Astrocyte (in vitro differentiated cells and primary cell): ENCODE measurements around the gene WNT3. TPM values are rescaled to one million over a fixed set of nuclear protein-coding genes. Genes with fewer than 3 reads are reported as not detected.

Experiments
- DNase-seq: peaks from one replicate; pipeline ENCODE4 v3.0.0-alpha.2; 2010; ENCODE audit warnings: low read depth
- FAIRE-seq: peaks from 2 replicates; lab custom pipeline; 2011; peaks lifted over from hg19 to GRCh38; lab: Jason Lieb, UNC
- H2AFZ ChIP-seq: 2 replicates; pipeline ENCODE4 v1.6.0; 2012; ENCODE audit warnings: low read depth, low read length, inconsistent platforms
- H3K27ac ChIP-seq: 2 replicates; pipeline ENCODE4 v1.5.1; 2011; ENCODE audit warnings: low read depth, low read length, inconsistent platforms
- H3K27me3 ChIP-seq: 2 replicates; pipeline ENCODE4 v1.6.0; 2011; ENCODE audit warnings: low read length, inconsistent platforms; ENCODE audit not compliant: insufficient read depth
- H3K36me3 ChIP-seq: 2 replicates; pipeline ENCODE4 v1.5.1; 2011; ENCODE audit warnings: low read length, inconsistent platforms; ENCODE audit not compliant: insufficient read depth
- H3K4me1 ChIP-seq: 2 replicates; pipeline ENCODE4 v1.5.1; 2011; ENCODE audit warnings: low read length, inconsistent platforms; ENCODE audit not compliant: insufficient read depth
- H3K4me2 ChIP-seq: 2 replicates; pipeline ENCODE4 v1.6.0; 2012; ENCODE audit warnings: low read length, inconsistent platforms
- H3K4me3 ChIP-seq: 2 replicates; pipeline ENCODE4 v1.5.1; 2011; ENCODE audit warnings: low read depth, mild to moderate bottlenecking, low read length, inconsistent platforms; ENCODE audit not compliant: insufficient read depth
- H3K79me2 ChIP-seq: 2 replicates; pipeline ENCODE4 v1.6.0; 2012; ENCODE audit warnings: mild to moderate bottlenecking, low read length, inconsistent platforms; ENCODE audit not compliant: insufficient read depth
- H3K9ac ChIP-seq: 2 replicates; pipeline ENCODE4 v1.6.0; 2012; ENCODE audit warnings: mild to moderate bottlenecking, low read length, inconsistent platforms
- H3K9me3 ChIP-seq: 2 replicates; pipeline ENCODE4 v1.5.1; 2012; ENCODE audit warnings: low read depth, mild to moderate bottlenecking, low read length, inconsistent platforms; ENCODE audit not compliant: insufficient read depth
- H4K20me1 ChIP-seq: 2 replicates; pipeline ENCODE4 v1.6.0; 2012; ENCODE audit warnings: low read length, inconsistent platforms; ENCODE audit not compliant: insufficient read depth
- H3K27ac Mint-ChIP-seq: one replicate; pipeline ENCODE4 v1.8.0; 2021; ENCODE audit warnings: mild to moderate bottlenecking, mixed read lengths; ENCODE audit not compliant: unreplicated experiment
- H3K27me3 Mint-ChIP-seq: one replicate; pipeline ENCODE4 v1.8.0; 2021; ENCODE audit warnings: low read depth, mixed read lengths; ENCODE audit not compliant: unreplicated experiment
- H3K36me3 Mint-ChIP-seq: one replicate; pipeline ENCODE4 v1.8.0; 2021; ENCODE audit warnings: low read depth, mixed read lengths; ENCODE audit not compliant: unreplicated experiment
- H3K4me1 Mint-ChIP-seq: one replicate; pipeline ENCODE4 v1.8.0; 2021; ENCODE audit warnings: low read depth, mixed read lengths; ENCODE audit not compliant: unreplicated experiment
- H3K4me3 Mint-ChIP-seq: one replicate; pipeline ENCODE4 v1.8.0; 2021; ENCODE audit warnings: mild to moderate bottlenecking, moderate library complexity, mixed read lengths; ENCODE audit not compliant: unreplicated experiment
- H3K9me3 Mint-ChIP-seq: one replicate; pipeline ENCODE4 v1.8.0; 2021; ENCODE audit warnings: mild to moderate bottlenecking, mixed read lengths; ENCODE audit not compliant: unreplicated experiment
- CTCF ChIP-seq: IDR thresholded peaks from 2 replicates; pipeline ENCODE4 v1.5.1; 2011; ENCODE audit warnings: low read depth, mild to moderate bottlenecking, inconsistent platforms, low read length, moderate library complexity; ENCODE audit not compliant: insufficient read depth
- EZH2 ChIP-seq: IDR thresholded peaks from 2 replicates; pipeline ENCODE4 v1.6.1; 2012; ENCODE audit warnings: mild to moderate bottlenecking, low read length, inconsistent platforms; ENCODE audit not compliant: insufficient read depth
- total RNA-seq: library from RNA; stranded (reverse); gene quantifications from 2 replicates; pipeline ENCODE4 v1.2.1, GENCODE V29; 2021

WNT3 gene
- total RNA-seq, 1 donor from 2014 or later = 2.4 TPM

- Histone ChIP-seq H2AFZ (no peak overlapping the region), H3K4me2 (no peak overlapping the region), H3K4me1 (peaks cover 4% of the 10 kb centered on the region), H3K4me3 (no peak overlapping the region), H3K27me3 (peaks cover 9% of the 10 kb centered on the region), H3K9me3 (no peaks in the 10 kb centered on the region), H3K79me2 (no peaks in the 10 kb centered on the region), H3K27ac (no peak overlapping the region), H4K20me1 (no peaks in the 10 kb centered on the region), H3K9ac (no peak overlapping the region), H3K36me3 (no peaks in the 10 kb centered on the region)
- Mint-ChIP-seq H3K4me3 (no peak overlapping the region), H3K4me1 (no peaks in the 10 kb centered on the region), H3K9me3 (no peaks in the 10 kb centered on the region), H3K27me3 (peaks cover 45% of the 10 kb centered on the region), H3K36me3 (no peaks in the 10 kb centered on the region), H3K27ac (no peak overlapping the region)
- FAIRE-seq (no peak), DNase-seq (no peak)
- no peak for TF ChIP-seq CTCF
- no peak for TF ChIP-seq EZH2
Measured at GRCh38 chr17:46796084-46796483, 22.4 kb downstream of the WNT3 start.

DNA sequence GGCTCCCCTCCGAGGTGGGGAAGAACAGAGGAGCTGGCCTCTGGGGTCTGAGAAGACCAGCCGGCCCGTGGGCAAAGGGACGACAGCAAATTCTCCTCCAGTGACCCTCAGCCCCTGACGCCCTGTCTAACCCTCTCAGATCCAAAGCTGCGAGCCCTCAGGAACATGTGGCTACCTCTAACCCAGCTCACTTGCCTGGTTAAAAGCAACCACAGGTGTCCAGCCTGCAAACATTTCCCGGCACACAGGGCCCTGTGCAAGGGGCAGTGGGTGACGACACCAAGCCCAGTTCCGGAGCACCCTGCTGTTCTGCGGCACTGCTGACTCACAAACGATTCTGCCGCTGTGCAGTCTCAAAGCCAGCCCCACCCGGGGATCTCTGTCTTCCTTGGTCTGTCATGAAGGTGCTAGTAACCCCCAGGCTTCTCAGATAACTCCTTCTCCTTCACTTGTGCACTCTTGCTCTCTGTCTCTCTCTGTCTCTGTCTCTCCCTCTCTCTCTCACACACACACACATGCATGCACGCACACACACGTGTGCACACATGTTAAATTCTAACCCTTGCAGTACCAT is 23.0 kb downstream of the WNT3 start:
- Histone ChIP-seq H4K20me1 (no peaks in the 10 kb centered on the region), H3K4me1 (peaks cover 4% of the 10 kb centered on the region), H3K27ac (no peak overlapping the region), H3K9me3 (no peaks in the 10 kb centered on the region), H3K4me3 (no peak overlapping the region), H3K4me2 (peak overlapping the region; percentile 22), H3K9ac (no peak overlapping the region), H2AFZ (no peak overlapping the region), H3K79me2 (no peaks in the 10 kb centered on the region), H3K27me3 (peaks cover 14% of the 10 kb centered on the region), H3K36me3 (no peaks in the 10 kb centered on the region)
- FAIRE-seq (no peak), DNase-seq (no peak)
- Mint-ChIP-seq H3K27me3 (peaks cover 50% of the 10 kb centered on the region), H3K9me3 (no peaks in the 10 kb centered on the region), H3K27ac (no peak overlapping the region), H3K36me3 (no peaks in the 10 kb centered on the region), H3K4me3 (no peak overlapping the region), H3K4me1 (no peaks in the 10 kb centered on the region)
- TF ChIP-seq EZH2 (no peak), CTCF (no peak)

GRCh38 chr17:46794318-46794717 is 24.2 kb downstream of the WNT3 start:
- no peak overlapping the region for H3K27ac ChIP-seq
- peaks cover 5% of the 10 kb centered on the region for H3K9me3 Mint-ChIP-seq
- H3K27me3 ChIP-seq = peaks cover 14% of the 10 kb centered on the region
- FAIRE-seq (no peak), DNase-seq (no peak)
- H3K9ac ChIP-seq = no peak overlapping the region
- no peak overlapping the region for H3K27ac Mint-ChIP-seq
- H3K4me3 ChIP-seq = no peak overlapping the region
- H2AFZ ChIP-seq = no peak overlapping the region
- no peak overlapping the region for H3K4me2 ChIP-seq
- H3K9me3 ChIP-seq = peaks cover 4% of the 10 kb centered on the region
- no peaks in the 10 kb centered on the region for H4K20me1 ChIP-seq
- no peak for TF ChIP-seq CTCF
- no peak for TF ChIP-seq EZH2
- H3K79me2 ChIP-seq = no peaks in the 10 kb centered on the region
- peaks cover 49% of the 10 kb centered on the region for H3K27me3 Mint-ChIP-seq
- H3K4me1 ChIP-seq = peaks cover 4% of the 10 kb centered on the region
- no peak overlapping the region for H3K4me3 Mint-ChIP-seq
- no peaks in the 10 kb centered on the region for H3K36me3 Mint-ChIP-seq
- H3K4me1 Mint-ChIP-seq = no peaks in the 10 kb centered on the region
- H3K36me3 ChIP-seq = no peaks in the 10 kb centered on the region
